Heart left ventricle (tissue), 16 donors: ENCODE results near the gene PAX2. TPM values are rescaled to one million over a fixed set of nuclear protein-coding genes. Genes with fewer than 3 reads are reported as not detected.

Source experiments
- ATAC-seq, 4 donors: fragments of 200-7000 bp; cut with Tn5 transposase; one replicate each; pipeline ENCODE4 v1.9.1; 2020 to 2022; ENCODE audit warnings: moderate library complexity in 4 of 4, mild to moderate bottlenecking in 3 of 4, moderate number of reproducible peaks in 1 of 4
- DNase-seq, 5 donors: peaks; one replicate each; pipeline ENCODE4 v3.0.0-alpha.2; 2020
- H3K27ac ChIP-seq, 12 donors: fragments of 200-600 bp; sonication (generic) in 4 of 12; one replicate each; pipeline versions ENCODE4 v1.5.0 to v1.8.0; 2016 to 2022; ENCODE audit warnings: mild to moderate bottlenecking in 2 of 12
- H3K27me3 ChIP-seq, 9 donors: fragments of 200-600 bp; sonication (generic) in 2 of 9; one replicate each; pipeline versions ENCODE4 v1.5.1 to v1.8.0; 2016 to 2022; ENCODE audit warnings: mild to moderate bottlenecking in 3 of 9
- H3K36me3 ChIP-seq, 9 donors: fragments of 200-600 bp; sonication (generic) in 2 of 9; one replicate each; pipeline versions ENCODE4 v1.5.0 to v1.8.0; 2018 to 2022; ENCODE audit warnings: mild to moderate bottlenecking in 2 of 9
- H3K4me1 ChIP-seq, 12 donors: fragments of 200-600 bp; sonication (generic) in 4 of 12; one replicate each; pipeline versions ENCODE4 v1.5.0 to v1.8.0; 2016 to 2022; ENCODE audit warnings: mild to moderate bottlenecking in 3 of 12
- H3K4me3 ChIP-seq, 12 donors: fragments of 200-600 bp; sonication (generic) in 4 of 12; one replicate each; pipeline versions ENCODE4 v1.5.0 to v1.8.0; 2017 to 2022; ENCODE audit warnings: mild to moderate bottlenecking in 9 of 12, moderate library complexity in 4 of 12
- H3K9me3 ChIP-seq, 12 donors: fragments of 200-600 bp; sonication (generic) in 4 of 12; one replicate each; pipeline versions ENCODE4 v1.5.0 to v1.8.0; 2016 to 2022; ENCODE audit warnings: mild to moderate bottlenecking in 1 of 12
- CTCF ChIP-seq, 12 donors: fragments of 200-600 bp; sonication (generic) in 4 of 12; IDR thresholded peaks; one replicate each; pipeline versions ENCODE4 v1.5.0 to v1.8.0; 2018 to 2022; ENCODE audit warnings: antibody characterized with exemption in 12 of 12, mild to moderate bottlenecking in 5 of 12
- POLR2A ChIP-seq, 2 donors: fragments of 450-650 bp; IDR thresholded peaks; one replicate each; pipeline ENCODE4 v1.6.1; 2017; ENCODE audit warnings: antibody characterized with exemption in 2 of 2, mild to moderate bottlenecking in 2 of 2, moderate library complexity in 2 of 2
- WGBS, 4 donors: extraction: QIAGEN DNeasy Blood & Tissue Kit in 2 of 4; methylation state at CpG; one replicate each; pipeline versions ENCODE4 v1.1.5 to v1.1.7; 2013 to 2018; 5-methylcytosine and 5-hydroxymethylcytosine counted together
- intact Hi-C, 10 donors: fragments of 100-400 bp; cut with DNase I; formaldehyde crosslinking; loops; one replicate each; pipeline versions ENCODE4 v1.11.1 to v1.14.2; 2022
- polyA plus RNA-seq, 2 donors: library from polyadenylated mRNA; stranded (reverse); fragments of 200-250 nt; gene quantifications; one replicate each; pipeline ENCODE4 v1.2.3, GENCODE V29; 2013
- total RNA-seq, 9 donors: library from RNA; depleted of rRNA in 2 of 9; stranded (reverse); fragments of >200 nt in 2 of 9; fragmentation: NEBNext Ultra II Directional in 3 of 9; extraction: Animal tissue kit (Norgen Biotek cat#: 25700) in 3 of 9; gene quantifications; one replicate each; pipeline versions ENCODE4 v1.1.0 to v1.2.4, GENCODE V29; 2016 to 2023
- donor health status: ischemic (EF 13 %, LVEDD 7.1; RV severe dilation, severe dysfunction).
- donor health status: healthy with polysubstance abuse.
- donor health status: DM: no; HTN: yes; CAD: no.
- donor health status: DM: no; HTN: no; CAD: no.
- donor health status: ischemic (EF 25% LVEDD 6.9; RV normal size, moderate dysfunction).
- donor health status: ischemic (EF 25% LVEDD 5.7; RV mildly dilated, moderate dysfunction).
- donor health status: healthy.
- donor health status: DM: yes; HTN: yes; CAD: no.
- donor health status: ischemic (EF 35%, LVEDD 5.7; RV mildly dilated, moderate dysfunction).
- donor health status: nonischemic (EF 11% LVEDD 7.7; RV severe dilation, severe dysfunction).
- donor health status: DM: yes; HTN: yes; CAD: no.
- donor health status: PGD.
- donor health status: ischemic (EF 29% LVEDD 5.4; RV normal size, mild dysfunction).
- donor health status: nonischemic (EF 23%, LVEDD 6.1; RV moderate dilation, normal function).

Gene PAX2
- total and polyA plus RNA-seq, 11 donors: not detected

DNA sequence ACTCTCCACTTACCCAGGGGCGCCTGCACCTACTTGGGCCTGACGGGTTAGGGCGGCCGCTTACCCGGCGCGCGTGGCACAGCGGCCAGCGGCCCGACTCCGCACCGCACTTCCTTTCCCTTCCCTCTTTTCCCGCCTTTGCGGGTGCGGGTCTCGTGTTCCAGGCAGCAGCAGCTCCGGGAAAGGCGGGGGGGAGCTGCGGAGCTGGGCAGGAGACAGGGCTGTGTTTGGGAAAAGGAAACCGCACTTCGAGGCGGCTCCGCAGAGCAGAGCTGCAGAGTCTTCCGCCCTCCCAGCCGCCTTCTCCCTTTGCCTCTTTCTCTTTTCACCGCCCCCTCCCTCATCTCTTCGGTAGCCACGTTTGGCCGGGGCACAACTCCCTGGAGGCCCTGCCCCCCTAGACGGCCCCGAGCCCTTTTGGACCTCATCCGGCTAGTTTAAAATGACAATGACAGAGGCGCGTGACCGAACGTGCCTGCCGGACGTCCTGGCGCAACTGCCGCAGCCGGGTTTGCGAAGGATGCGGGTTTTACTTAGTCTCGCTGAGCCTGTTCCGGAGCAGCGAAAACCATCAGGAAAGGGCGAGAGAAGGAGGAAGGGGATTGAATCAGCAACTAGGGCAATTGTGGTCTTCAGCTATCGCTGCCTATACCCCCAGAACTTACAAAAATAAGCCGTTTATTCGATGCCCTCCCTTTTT is 7.9 kb upstream of the PAX2 start:
- no peak for ATAC-seq

GRCh38 chr10:100738055-100738827 is 7.1 kb upstream of the PAX2 start:
- Histone ChIP-seq H3K4me3 (peak overlapping the region in 2 of 12 donors; percentile 13 to 27), H3K27me3 (peaks cover 81 to 100% (median 99%) of the 10 kb centered on the region in 9 donors), H3K9me3 (no peaks in the 10 kb centered on the region), H3K27ac (no peak overlapping the region), H3K4me1 (peaks cover 0 to 44% (median 11%) of the 10 kb centered on the region in 12 donors), H3K36me3 (no peaks in the 10 kb centered on the region)
- no peak for TF ChIP-seq POLR2A (IDR thresholded peaks at IDR 0.05)
- intact Hi-C loops: loop anchor here in 1 of 10 donors (5.0 kb wide), 1 partner anchor 171 kb away; no protein-coding TSS in a partner anchor
- 4 to 7% (median 6%) methylated on average over 20 to 21 of the region's 21 CpGs for WGBS, 4 donors
- ATAC-seq: no peak
- DNase-seq: no peak

More for the DNA sequence above, 7.9 kb upstream of the PAX2 start:
- intact Hi-C loops: loop anchor here in 1 of 10 donors (5.0 kb wide), 1 partner anchor 170 kb away; no protein-coding TSS in a partner anchor
- Histone ChIP-seq H3K27ac (no peak overlapping the region), H3K4me1 (peaks cover 0 to 44% (median 11%) of the 10 kb centered on the region in 12 donors), H3K4me3 (peak overlapping the region in 11 of 12 donors; percentile 5 to 43 (median 22)), H3K27me3 (peaks cover 84 to 100% (median 99%) of the 10 kb centered on the region in 9 donors), H3K9me3 (no peaks in the 10 kb centered on the region), H3K36me3 (no peaks in the 10 kb centered on the region)
- TF ChIP-seq POLR2A (IDR thresholded peaks at IDR 0.05) (no peak), CTCF (IDR thresholded peaks at IDR 0.05) (no peak)
- 2 to 4% (median 3%) methylated on average over 47 to 51 of the region's 51 CpGs for WGBS, 4 donors
- DNase-seq: no peak

GRCh38 chr10:100739517-100740368 is 5.6 kb upstream of the PAX2 start:
- no peak overlapping the region for H3K4me3 ChIP-seq
- no peak overlapping the region for H3K27ac ChIP-seq
- peaks cover 0 to 59% (median 21%) of the 10 kb centered on the region in 12 donors for H3K4me1 ChIP-seq
- H3K9me3 ChIP-seq: no peaks in the 10 kb centered on the region
- peaks cover 80 to 100% (median 100%) of the 10 kb centered on the region in 9 donors for H3K27me3 ChIP-seq
- WGBS, 4 donors: 1 to 3% (median 3%) methylated on average over 31 to 56 of the region's 56 CpGs
- intact Hi-C loops: loop anchor here in 5 of 10 donors (5.0 to 10.0 kb wide), 2 partner anchors 172 to 175 kb away; no protein-coding TSS in a partner anchor
- no peak for ATAC-seq
- DNase-seq: no peak
- TF ChIP-seq POLR2A (IDR thresholded peaks at IDR 0.05) (no peak), CTCF (IDR thresholded peaks at IDR 0.05) (no peak)
- H3K36me3 ChIP-seq: no peaks in the 10 kb centered on the region
